Anterior cingulate cortex (tissue), 58 donors: ENCODE results near the gene RBM42.
"Not testable (repeated sequence)": the region's sequence is repeated elsewhere in the genome, so short reads cannot be mapped to it uniquely, and the experiment has no call there.

Source experiments
- DNase-seq, 58 donors: peaks; one replicate each; lab custom pipeline; 2025; lab: John Stamatoyannopoulos, UW

Gene RBM42, protein sequence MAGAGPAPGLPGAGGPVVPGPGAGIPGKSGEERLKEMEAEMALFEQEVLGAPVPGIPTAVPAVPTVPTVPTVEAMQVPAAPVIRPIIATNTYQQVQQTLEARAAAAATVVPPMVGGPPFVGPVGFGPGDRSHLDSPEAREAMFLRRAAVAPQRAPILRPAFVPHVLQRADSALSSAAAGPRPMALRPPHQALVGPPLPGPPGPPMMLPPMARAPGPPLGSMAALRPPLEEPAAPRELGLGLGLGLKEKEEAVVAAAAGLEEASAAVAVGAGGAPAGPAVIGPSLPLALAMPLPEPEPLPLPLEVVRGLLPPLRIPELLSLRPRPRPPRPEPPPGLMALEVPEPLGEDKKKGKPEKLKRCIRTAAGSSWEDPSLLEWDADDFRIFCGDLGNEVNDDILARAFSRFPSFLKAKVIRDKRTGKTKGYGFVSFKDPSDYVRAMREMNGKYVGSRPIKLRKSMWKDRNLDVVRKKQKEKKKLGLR

DNA sequence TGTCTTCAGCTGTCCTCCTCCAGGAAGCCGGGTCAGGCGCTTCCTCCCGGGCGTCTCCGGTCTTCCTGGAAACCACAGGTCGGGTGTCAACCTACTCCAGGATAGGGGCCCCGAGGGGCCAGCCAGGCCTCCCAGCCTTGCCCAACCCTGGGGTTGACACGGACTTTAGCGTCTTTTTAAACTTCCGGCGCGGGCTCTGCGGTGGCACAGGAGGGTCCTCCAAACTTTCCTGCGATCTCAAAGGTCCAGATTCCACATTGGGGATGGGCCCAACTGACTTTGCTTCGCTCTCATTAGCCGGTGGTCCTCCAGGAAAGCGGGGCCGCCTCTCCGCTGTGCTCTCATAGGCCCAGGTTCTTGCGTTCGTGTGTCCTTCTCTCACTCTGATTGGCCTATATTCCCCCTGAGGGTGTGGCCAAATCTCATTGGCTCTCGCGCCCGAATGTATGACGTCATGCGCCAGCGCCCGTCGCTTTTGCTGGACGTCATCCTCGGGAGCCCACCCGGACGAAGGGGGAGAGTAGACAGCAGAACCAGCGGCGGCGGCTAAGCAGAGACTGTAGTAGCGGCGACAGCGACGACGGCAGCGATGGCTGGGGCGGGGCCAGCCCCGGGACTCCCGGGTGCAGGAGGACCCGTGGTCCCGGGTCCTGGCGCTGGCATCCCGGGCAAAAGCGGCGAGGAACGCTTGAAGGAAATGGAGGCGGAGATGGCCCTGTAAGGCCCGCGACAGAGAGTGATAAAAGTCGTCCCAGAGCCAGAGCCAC lies at the start of gene RBM42:
Gene RBM42, plus strand, starts transcription at position 472 of the 767 bp plus-strand sequence. Its CDS starts 118 bp downstream, at position 590.
- peak; percentile 79 to 97 (median 94) for DNase-seq

DNA sequence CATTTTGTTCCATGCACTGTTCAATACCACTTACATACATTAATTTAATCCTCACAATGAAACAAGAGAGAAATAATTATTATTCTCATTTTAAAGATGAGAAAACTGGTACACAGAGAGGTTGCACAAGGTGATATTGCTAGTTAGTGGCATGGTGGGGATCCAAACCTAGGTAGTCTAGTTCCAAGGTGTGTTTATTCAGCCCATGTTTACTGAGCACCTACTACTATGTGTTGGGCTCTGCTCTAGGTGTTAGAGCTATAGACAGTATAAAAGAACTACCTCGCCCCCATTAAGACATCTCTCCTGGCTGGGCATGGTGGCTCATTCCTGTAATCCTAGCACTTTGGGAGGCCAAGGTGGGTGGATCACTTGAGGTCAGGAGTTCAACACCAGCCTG lies 46.1 kb upstream of the RBM42 start:
- no peak for DNase-seq

- peak in 1 of 58 donors; percentile 1 for DNase-seq
Measured at GRCh38 chr19:35585848-35586247, 43.0 kb upstream of the RBM42 start, which contains the start of gene PMIS2. TSS of gene PMIS2 (plus strand) at chr19:35586173. CDS start at chr19:35586260, 87 bp downstream.

- no peak for DNase-seq
Measured at GRCh38 chr19:35587321-35587720, 41.5 kb upstream of the RBM42 start.

- DNase-seq = no peak
Measured at GRCh38 chr19:35590875-35591274, 38.0 kb upstream of the RBM42 start.

DNA sequence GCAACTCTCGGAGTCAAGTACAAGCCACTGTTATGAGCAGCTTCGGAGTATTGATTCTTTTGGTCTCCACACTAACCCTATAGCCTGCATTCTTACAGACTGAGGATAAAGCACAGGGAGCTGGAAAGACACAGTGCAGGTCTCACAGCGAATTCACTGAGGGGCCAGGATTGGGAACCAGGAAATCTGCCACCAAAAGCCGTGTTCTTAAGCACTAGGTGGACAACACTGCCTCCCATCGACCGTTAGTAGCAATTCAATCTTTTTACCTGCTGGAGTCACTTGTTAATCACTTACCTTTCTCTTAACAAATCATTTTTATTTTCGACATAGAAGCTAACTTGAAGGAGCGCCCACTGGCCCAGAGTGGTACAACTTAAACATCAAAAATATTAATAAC lies 36.6 kb upstream of the RBM42 start:
- peak in 2 of 58 donors; percentile 1 to 3 for DNase-seq

DNA sequence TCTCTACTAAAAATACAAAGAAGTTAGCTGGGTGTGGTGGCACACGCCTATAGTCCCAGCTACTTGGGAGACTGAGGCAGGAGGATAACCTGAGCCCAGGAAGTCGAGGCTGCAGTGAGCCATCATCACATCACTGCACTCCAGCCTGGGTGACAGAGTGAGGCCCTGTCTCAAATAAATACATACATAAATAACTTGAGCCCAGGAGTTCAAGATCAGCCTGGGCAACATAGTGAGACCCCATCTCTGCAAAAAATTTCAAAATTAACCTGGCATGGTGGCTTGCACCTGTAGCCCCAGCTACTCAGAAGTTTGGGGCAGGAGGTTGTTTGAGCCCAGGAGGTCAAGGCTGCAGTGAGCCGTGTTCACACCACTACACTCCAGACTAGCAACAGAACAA lies 33.8 kb upstream of the RBM42 start:
- not testable (repeated sequence) for DNase-seq

GRCh38 chr19:35595928-35596327 lies 32.9 kb upstream of the RBM42 start:
- no peak for DNase-seq

DNA sequence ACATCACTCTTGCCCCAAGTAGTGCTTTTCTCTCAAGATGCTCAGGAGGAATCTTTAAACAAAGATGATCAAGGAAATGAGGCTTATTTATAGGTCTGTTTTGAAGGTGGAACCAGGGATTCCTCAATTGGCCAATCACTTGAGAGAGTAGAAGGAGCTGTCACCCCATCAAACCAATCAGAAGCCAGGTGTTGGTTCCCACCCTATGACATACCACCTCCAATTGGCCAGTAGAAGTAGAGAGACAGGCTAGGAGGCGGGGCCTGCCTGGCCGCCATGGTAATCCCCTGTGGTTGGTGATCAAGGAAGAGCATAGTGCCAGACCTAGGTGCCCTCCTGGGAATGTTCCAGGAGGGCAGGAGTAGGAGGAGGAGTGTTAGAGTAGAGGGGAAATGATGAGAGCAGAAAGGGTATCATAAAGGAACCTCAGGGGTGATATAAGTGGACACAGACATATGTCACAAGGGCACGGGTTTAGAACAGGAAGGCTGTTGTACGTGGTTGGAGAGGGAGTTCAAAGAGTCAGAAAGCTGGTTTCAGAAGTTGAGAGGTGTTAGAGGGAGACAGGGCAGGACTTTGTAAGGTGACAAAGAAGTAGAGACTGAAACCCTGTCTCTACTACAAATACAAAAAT lies 32.4 kb upstream of the RBM42 start:
- DNase-seq = no peak

DNA sequence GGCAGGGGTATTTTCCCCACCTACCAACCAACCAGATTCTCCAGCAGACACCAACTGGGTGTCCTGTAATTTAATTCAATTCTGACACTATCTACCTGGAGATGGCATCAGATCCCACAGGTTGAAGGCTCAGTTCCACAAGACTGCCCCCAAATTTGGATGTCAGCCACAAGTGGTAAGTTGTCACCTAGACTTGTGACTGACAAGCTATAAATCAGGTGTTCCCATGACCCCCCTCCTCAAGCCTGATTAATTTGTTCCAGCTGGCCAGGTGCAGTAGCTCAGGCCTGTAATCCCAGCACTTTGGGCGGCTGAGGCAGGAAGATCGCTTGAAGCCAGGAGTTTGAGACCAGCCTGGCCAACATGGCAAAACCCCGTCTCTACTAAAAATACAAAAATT lies 26.9 kb upstream of the RBM42 start:
- DNase-seq = no peak

GRCh38 chr19:35604436-35604835 lies 24.4 kb upstream of the RBM42 start:
- not testable (repeated sequence) for DNase-seq

GRCh38 chr19:35607170-35607569 lies 21.7 kb upstream of the RBM42 start:
- DNase-seq = not testable (repeated sequence)

GRCh38 chr19:35607661-35608060 lies 21.2 kb upstream of the RBM42 start:
- no peak for DNase-seq

DNA sequence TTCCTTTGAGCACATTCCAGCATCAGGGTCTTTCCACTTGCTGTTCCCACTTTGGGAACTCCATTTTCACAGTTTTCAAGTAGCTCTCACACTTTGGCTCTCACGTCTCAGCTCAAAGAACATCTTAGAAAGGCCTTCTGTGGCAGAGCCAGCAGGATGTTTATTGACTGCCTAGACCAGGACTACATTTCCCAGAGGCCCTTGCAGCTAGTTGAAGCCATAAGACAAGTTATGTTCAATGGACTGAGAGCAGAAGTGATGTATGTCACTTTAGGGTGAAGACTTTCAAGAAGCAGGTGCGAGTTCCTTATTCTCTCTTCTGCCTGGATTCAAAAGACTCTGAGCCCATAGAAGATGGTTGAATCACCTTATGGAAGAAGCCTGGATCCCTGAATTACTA lies 20.6 kb upstream of the RBM42 start:
- DNase-seq = no peak

- DNase-seq = no peak
Measured at GRCh38 chr19:35609851-35610353, 18.9 kb upstream of the RBM42 start.

- no peak for DNase-seq
Measured at GRCh38 chr19:35612224-35612558, 16.6 kb upstream of the RBM42 start.

DNA sequence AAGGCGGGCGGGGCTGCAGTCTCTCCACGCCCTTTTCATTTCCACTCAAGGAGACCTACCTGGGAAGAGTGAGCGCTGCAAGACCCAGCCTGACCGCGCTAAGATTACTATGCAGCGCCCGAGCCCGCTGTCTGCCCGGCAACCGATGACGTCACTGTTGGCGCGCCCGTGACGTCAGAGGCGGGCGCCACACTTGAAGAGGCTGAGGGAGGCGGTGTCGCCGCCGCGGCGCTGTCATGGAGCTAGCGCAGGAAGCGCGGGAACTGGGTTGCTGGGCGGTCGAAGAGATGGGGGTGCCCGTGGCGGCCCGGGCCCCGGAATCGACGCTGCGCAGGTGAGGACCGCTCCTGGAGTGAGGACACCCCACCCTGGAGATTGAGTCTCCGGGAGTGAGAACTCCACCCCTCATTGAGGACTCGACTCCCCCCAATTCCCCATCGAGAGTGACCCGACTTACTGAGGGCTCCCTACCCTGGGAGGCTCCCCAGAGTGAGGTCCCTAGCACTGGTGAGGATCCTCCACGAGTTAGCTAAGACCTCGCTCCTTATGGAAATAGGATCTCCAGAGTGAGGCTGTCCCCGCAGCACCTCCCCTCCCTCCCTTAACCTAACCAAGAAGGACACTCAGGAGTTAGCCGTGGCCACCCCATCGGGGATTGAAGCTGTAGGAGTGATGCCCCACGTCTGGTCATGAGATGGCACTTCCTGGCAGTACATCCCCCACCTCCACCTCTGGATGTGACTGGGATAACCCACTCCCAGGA lies 16.1 kb upstream of the RBM42 start, which contains the start of gene HAUS5:
Gene HAUS5, plus strand, starts transcription at position 177 of the 763 bp plus-strand sequence. Its CDS starts 60 bp downstream, at position 237.
- peak; percentile 30 to 95 (median 83) for DNase-seq

DNA sequence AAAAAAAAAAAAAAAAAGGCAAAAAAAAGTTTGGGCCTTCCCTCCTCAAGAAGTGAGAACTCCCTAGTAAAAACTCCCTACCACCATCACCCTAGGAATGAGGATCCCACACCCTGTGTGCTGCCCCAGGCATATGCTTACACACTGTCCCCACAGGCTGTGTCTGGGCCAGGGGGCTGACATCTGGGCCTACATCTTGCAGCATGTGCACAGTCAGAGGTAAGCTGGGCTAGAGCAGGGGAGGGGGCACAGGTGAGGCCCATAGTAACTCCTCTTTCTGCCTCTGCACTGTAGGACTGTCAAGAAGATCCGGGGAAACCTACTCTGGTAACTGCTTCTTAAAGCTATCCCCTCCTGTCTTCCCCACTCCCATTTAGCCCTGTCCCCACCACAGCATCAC lies 15.3 kb upstream of the RBM42 start:
- DNase-seq = no peak

- DNase-seq = no peak
Measured at GRCh38 chr19:35615036-35615435, 13.8 kb upstream of the RBM42 start.

GRCh38 chr19:35618857-35619256 lies 10.0 kb upstream of the RBM42 start:
- no peak for DNase-seq
